Heart left ventricle (tissue), 16 donors: ENCODE data around the gene TFB2M. TPM values are rescaled to one million over a fixed set of nuclear protein-coding genes. Genes with fewer than 3 reads are reported as not detected.

Source experiments
- ATAC-seq, 4 donors: fragments of 200-7000 bp; cut with Tn5 transposase; one replicate each; pipeline ENCODE4 v1.9.1; 2020 to 2022; ENCODE audit warnings: moderate library complexity in 4 of 4, mild to moderate bottlenecking in 3 of 4, moderate number of reproducible peaks in 1 of 4
- DNase-seq, 5 donors: peaks; one replicate each; pipeline ENCODE4 v3.0.0-alpha.2; 2020
- H3K27ac ChIP-seq, 12 donors: fragments of 200-600 bp; sonication (generic) in 4 of 12; one replicate each; pipeline versions ENCODE4 v1.5.0 to v1.8.0; 2016 to 2022; ENCODE audit warnings: mild to moderate bottlenecking in 2 of 12
- H3K27me3 ChIP-seq, 9 donors: fragments of 200-600 bp; sonication (generic) in 2 of 9; one replicate each; pipeline versions ENCODE4 v1.5.1 to v1.8.0; 2016 to 2022; ENCODE audit warnings: mild to moderate bottlenecking in 3 of 9
- H3K36me3 ChIP-seq, 9 donors: fragments of 200-600 bp; sonication (generic) in 2 of 9; one replicate each; pipeline versions ENCODE4 v1.5.0 to v1.8.0; 2018 to 2022; ENCODE audit warnings: mild to moderate bottlenecking in 2 of 9
- H3K4me1 ChIP-seq, 12 donors: fragments of 200-600 bp; sonication (generic) in 4 of 12; one replicate each; pipeline versions ENCODE4 v1.5.0 to v1.8.0; 2016 to 2022; ENCODE audit warnings: mild to moderate bottlenecking in 3 of 12
- H3K4me3 ChIP-seq, 12 donors: fragments of 200-600 bp; sonication (generic) in 4 of 12; one replicate each; pipeline versions ENCODE4 v1.5.0 to v1.8.0; 2017 to 2022; ENCODE audit warnings: mild to moderate bottlenecking in 9 of 12, moderate library complexity in 4 of 12
- H3K9me3 ChIP-seq, 12 donors: fragments of 200-600 bp; sonication (generic) in 4 of 12; one replicate each; pipeline versions ENCODE4 v1.5.0 to v1.8.0; 2016 to 2022; ENCODE audit warnings: mild to moderate bottlenecking in 1 of 12
- CTCF ChIP-seq, 12 donors: fragments of 200-600 bp; sonication (generic) in 4 of 12; IDR thresholded peaks; one replicate each; pipeline versions ENCODE4 v1.5.0 to v1.8.0; 2018 to 2022; ENCODE audit warnings: antibody characterized with exemption in 12 of 12, mild to moderate bottlenecking in 5 of 12
- POLR2A ChIP-seq, 2 donors: fragments of 450-650 bp; IDR thresholded peaks; one replicate each; pipeline ENCODE4 v1.6.1; 2017; ENCODE audit warnings: antibody characterized with exemption in 2 of 2, mild to moderate bottlenecking in 2 of 2, moderate library complexity in 2 of 2
- WGBS, 4 donors: extraction: QIAGEN DNeasy Blood & Tissue Kit in 2 of 4; methylation state at CpG; one replicate each; pipeline versions ENCODE4 v1.1.5 to v1.1.7; 2013 to 2018; 5-methylcytosine and 5-hydroxymethylcytosine counted together
- intact Hi-C, 10 donors: fragments of 100-400 bp; cut with DNase I; formaldehyde crosslinking; loops; one replicate each; pipeline versions ENCODE4 v1.11.1 to v1.14.2; 2022
- polyA plus RNA-seq, 2 donors: library from polyadenylated mRNA; stranded (reverse); fragments of 200-250 nt; gene quantifications; one replicate each; pipeline ENCODE4 v1.2.3, GENCODE V29; 2013
- total RNA-seq, 9 donors: library from RNA; depleted of rRNA in 2 of 9; stranded (reverse); fragments of >200 nt in 2 of 9; fragmentation: NEBNext Ultra II Directional in 3 of 9; extraction: Animal tissue kit (Norgen Biotek cat#: 25700) in 3 of 9; gene quantifications; one replicate each; pipeline versions ENCODE4 v1.1.0 to v1.2.4, GENCODE V29; 2016 to 2023
- donor health status: ischemic (EF 13 %, LVEDD 7.1; RV severe dilation, severe dysfunction).
- donor health status: healthy with polysubstance abuse.
- donor health status: DM: no; HTN: yes; CAD: no.
- donor health status: DM: no; HTN: no; CAD: no.
- donor health status: ischemic (EF 25% LVEDD 6.9; RV normal size, moderate dysfunction).
- donor health status: ischemic (EF 25% LVEDD 5.7; RV mildly dilated, moderate dysfunction).
- donor health status: healthy.
- donor health status: DM: yes; HTN: yes; CAD: no.
- donor health status: ischemic (EF 35%, LVEDD 5.7; RV mildly dilated, moderate dysfunction).
- donor health status: nonischemic (EF 11% LVEDD 7.7; RV severe dilation, severe dysfunction).
- donor health status: DM: yes; HTN: yes; CAD: no.
- donor health status: PGD.
- donor health status: ischemic (EF 29% LVEDD 5.4; RV normal size, mild dysfunction).
- donor health status: nonischemic (EF 23%, LVEDD 6.1; RV moderate dilation, normal function).

Gene TFB2M
- total and polyA plus RNA-seq, 11 donors, result 4.2 to 18.6 (median 12.8) TPM

DNA sequence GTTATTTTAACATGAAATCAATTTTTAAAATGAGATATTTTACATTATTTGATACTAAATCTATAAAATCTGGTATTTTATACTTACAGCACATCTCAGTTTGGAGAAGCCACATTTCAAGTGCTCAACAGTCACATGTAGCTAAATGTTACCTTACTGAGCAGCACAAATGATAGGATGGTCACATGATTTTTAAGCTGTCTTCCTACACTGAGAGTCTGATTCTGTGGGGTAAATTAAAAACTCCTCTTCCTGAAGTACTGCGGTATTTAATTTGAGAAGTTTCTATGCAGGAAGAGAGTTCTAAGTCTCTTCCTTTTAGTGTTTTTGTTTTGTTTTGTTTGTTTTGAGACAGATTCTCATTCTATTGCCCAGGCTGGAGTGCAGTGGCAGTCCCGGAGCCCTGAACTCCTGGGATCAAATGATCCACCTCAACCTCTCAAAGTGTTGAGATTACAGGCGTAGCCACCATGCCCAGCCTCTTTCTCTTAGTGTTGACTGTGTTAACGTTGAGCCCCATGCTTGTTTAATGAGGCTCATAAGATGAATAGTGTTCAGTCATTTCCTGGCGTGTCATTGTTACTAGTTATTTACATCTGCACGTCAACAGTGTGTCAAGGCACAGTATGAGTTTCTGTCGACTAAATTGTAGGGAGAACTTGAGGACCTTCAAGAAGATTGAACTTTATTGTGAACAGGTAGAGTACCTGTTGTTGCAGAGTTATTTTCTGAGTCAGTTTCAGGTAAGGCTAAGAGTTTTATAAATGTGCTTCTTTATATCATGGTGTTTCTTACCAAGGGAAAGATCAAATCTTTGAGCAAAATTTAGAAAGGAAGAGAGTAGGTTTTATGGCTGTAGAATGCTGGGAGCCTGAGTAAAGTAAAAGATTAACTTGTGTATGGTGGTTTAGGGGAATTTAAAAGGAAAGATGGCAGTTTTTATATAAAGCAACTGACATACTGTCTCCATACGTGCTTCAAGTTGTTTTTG is 3.5 kb upstream of the TFB2M start:
- Histone ChIP-seq H3K36me3 (no peaks in the 10 kb centered on the region), H3K9me3 (no peaks in the 10 kb centered on the region), H3K4me3 (peak overlapping the region in 2 of 12 donors; percentile 10 to 33), H3K27ac (peak overlapping the region in 11 of 12 donors; percentile 8 to 98 (median 69)), H3K4me1 (peaks cover 15 to 78% (median 57%) of the 10 kb centered on the region in 12 donors), H3K27me3 (no peaks in the 10 kb centered on the region)
- 43 to 61% (median 54%) methylated on average over 8 of the region's 8 CpGs for WGBS, 4 donors
- intact Hi-C loops, result loop anchor here (5.0 to 10.0 kb wide), 9 partner anchors 33 to 128 kb away; partner anchors contain the start of gene SMYD3 (in 1 of the 10)
- ATAC-seq (no peak), DNase-seq (no peak)
- TF ChIP-seq POLR2A (IDR thresholded peaks at IDR 0.05) (no peak), CTCF (IDR thresholded peaks at IDR 0.05) (no peak)

DNA sequence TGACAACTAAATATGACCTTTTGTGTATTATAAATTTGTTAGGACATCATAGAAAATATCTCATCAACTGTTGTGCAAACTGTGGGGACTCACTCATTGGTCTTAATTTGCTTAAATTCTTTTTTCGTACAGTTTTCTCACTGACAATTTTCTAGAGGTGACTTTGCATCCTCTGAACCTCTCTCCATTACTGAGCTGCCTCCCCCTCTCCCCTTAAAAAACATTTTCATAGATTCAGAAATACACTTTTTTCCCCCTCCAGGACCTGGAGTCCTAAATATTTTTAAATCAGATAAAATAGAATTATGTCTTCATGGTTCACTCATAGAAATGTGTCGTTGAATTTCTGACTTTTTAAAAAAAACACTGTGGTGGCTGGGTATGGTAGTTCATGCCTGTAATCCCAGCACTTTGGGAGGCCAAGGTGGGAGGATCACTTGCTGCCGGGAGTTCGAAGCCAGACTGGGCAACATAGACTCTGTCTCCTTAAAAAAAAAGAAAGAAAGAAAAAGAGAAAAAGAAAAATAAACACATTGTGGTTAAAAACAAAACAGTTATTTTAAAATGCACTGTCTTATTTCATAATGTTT is 1.7 kb upstream of the TFB2M start:
- TF ChIP-seq CTCF (IDR thresholded peaks at IDR 0.05), result no peak
- no peak for TF ChIP-seq POLR2A (IDR thresholded peaks at IDR 0.05)
- peaks cover 15 to 70% (median 60%) of the 10 kb centered on the region in 12 donors for H3K4me1 ChIP-seq
- no peaks in the 10 kb centered on the region for H3K27me3 ChIP-seq
- peaks cover 0 to 15% (median 11%) of the 10 kb centered on the region in 9 donors for H3K36me3 ChIP-seq
- peak overlapping the region in 10 of 12 donors; percentile 65 to 99 (median 93) for H3K4me3 ChIP-seq
- intact Hi-C loops, result loop anchor here (2.0 to 10.0 kb wide), 11 partner anchors 35 to 130 kb away; partner anchors contain the start of gene SMYD3 (in 1 of the 10)
- ATAC-seq, result no peak
- no peaks in the 10 kb centered on the region for H3K9me3 ChIP-seq
- peak overlapping the region; percentile 90 to 98 (median 96) for H3K27ac ChIP-seq
- no peak for DNase-seq
- 58 to 63% (median 60%) methylated on average over 4 of the region's 4 CpGs for WGBS, 4 donors

DNA sequence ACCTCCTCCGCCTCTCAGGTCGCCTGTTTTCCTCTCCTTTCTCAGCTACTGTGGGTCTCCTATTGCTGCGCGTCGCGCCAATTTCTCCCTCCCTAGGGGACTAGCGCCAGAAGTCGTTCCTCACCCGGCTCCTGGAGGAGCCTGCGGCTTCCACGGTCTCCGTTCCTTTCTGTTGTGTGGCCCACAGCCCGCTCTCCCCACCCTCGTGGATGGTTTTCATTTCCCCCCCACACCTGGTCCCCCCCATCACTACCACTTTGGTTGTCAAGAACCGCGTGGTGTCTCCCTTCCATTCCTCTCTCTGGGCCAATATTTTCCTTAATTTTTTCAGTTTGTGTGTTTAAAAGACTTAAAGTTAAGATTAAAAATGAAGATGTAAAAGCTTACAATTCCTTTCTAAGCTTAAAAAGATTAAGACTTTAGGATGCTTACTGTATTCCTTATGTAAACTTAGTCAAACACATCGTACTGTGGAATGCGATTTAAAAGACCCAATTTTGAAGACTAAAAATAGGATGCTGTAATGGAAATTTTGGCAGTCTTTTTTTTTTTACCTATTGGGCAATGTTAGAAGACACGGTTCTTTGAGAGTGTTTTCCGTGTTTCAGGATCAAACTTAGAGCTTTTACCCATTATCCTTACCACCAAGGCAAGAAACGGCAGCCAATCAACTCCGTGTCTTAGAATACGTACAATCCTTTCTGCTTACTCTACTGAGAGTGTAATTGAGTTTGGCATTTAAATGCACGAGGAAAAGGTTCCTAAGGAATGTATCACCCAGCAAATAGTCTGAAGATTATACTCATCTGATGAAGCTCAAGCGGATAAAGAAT is 968 bp upstream of the TFB2M start:
- Histone ChIP-seq H3K27ac (peak overlapping the region; percentile 90 to 98 (median 96)), H3K4me1 (peaks cover 15 to 68% (median 57%) of the 10 kb centered on the region in 12 donors), H3K4me3 (peak overlapping the region; percentile 65 to 99 (median 93)), H3K9me3 (no peaks in the 10 kb centered on the region), H3K27me3 (no peaks in the 10 kb centered on the region), H3K36me3 (peaks cover 0 to 22% (median 17%) of the 10 kb centered on the region in 9 donors)
- ATAC-seq, result peak in 3 of 4 donors; percentile 2 to 41 (median 37)
- DNase-seq, result peak in 1 of 5 donors; percentile 63
- TF ChIP-seq CTCF (IDR thresholded peaks at IDR 0.05) (peak in 1 of 12 donors; percentile 0), POLR2A (IDR thresholded peaks at IDR 0.05) (no peak)
- intact Hi-C loops, result loop anchor here (1.0 to 10.0 kb wide), 12 partner anchors 35 to 132 kb away; partner anchors contain the start of gene SMYD3 (in 1 of the 10)
- 1 to 3% (median 2%) methylated on average over 25 of the region's 25 CpGs for WGBS, 4 donors
